K562 (cell line): ENCODE data around the gene STXBP6.

ENCODE experiments used
- CBFB ChIP-seq: sonication (generic); formaldehyde crosslinking; IDR thresholded peaks from 2 replicates; pipeline ENCODE4 v1.4.0; 2020; ENCODE audit warnings: mild to moderate bottlenecking, missing genetic modification reagents
- CBX5 ChIP-seq: IDR thresholded peaks from 2 replicates; pipeline ENCODE4 v1.6.1; 2014; ENCODE audit warnings: low read depth, borderline replicate concordance
- EZH2 ChIP-seq: IDR thresholded peaks from 2 replicates; pipeline ENCODE4 v1.6.1; 2012; ENCODE audit warnings: low read depth, mild to moderate bottlenecking, inconsistent platforms, low read length, borderline replicate concordance
- TF ChIP-seq, protein P1 (sequence below): fragments of 250-450 bp; sonication (Bioruptor Pico); IDR thresholded peaks from 2 replicates; pipeline ENCODE4 v1.9.0; 2021; ENCODE audit warnings: mild to moderate bottlenecking

DNA sequence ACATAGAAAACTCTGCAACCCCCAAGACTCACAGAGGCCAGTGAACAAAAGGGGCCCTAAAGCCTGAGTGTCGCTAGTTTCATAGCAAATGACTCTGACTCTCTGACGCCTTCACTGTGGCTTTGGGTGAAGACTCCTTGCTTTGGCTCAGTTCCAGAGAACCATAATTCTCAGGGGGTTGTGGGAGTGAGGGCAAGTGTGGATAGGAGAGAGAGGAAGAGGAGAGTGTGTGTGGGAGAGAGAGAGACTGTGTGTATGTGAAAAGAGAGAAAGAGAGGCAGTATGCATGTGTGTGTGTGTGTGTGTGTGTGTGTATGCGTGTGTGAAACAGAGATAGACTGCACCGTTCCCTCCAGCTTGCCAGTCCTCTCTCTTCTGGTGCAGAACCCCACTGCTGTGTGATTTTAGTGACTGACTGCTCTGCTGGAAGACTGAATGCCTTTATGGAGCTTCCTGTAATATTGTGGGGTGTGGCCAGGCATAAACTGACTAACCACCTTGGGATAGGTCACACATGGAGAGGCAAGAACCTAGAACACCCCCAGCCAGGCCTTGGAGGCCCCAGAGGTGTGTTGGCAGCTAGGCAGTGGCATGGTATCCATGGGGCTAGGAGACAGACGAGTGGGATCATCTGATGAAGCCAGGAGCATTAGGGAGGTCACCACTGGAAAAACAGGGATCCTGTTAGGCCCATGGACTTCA, 45.9 kb upstream of the STXBP6 start:
- TF ChIP-seq, protein P1, sequence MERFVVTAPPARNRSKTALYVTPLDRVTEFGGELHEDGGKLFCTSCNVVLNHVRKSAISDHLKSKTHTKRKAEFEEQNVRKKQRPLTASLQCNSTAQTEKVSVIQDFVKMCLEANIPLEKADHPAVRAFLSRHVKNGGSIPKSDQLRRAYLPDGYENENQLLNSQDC (CRISPR knock-in tag) = no peak
- TF ChIP-seq CBX5 (no peak), CBFB (CRISPR knock-in tag) (no peak), EZH2 (no peak)
